A204.1 (cell line): ENCODE data around the gene ANO9.
"Not testable (repeated sequence)": the region's sequence is repeated elsewhere in the genome, so short reads cannot be mapped to it uniquely, and the experiment has no call there.

ENCODE experiments used
- FAIRE-seq: peaks from 2 replicates; lab custom pipeline; 2012; peaks lifted over from hg19 to GRCh38; lab: Jason Lieb, UNC

Gene ANO9

GRCh38 chr11:400241-400689, 41.5 kb downstream of the ANO9 start:
- FAIRE-seq, result no peak

- FAIRE-seq, result no peak
These were observed 42.0 kb downstream of the ANO9 start for GRCh38 chr11:399731-400211.

- no peak for FAIRE-seq
These were observed 43.0 kb downstream of the ANO9 start for GRCh38 chr11:398826-399225.

GRCh38 chr11:396948-397548, 44.8 kb downstream of the ANO9 start:
- no peak for FAIRE-seq

- FAIRE-seq, result no peak
These were observed 45.3 kb downstream of the ANO9 start for GRCh38 chr11:396511-396947.

DNA sequence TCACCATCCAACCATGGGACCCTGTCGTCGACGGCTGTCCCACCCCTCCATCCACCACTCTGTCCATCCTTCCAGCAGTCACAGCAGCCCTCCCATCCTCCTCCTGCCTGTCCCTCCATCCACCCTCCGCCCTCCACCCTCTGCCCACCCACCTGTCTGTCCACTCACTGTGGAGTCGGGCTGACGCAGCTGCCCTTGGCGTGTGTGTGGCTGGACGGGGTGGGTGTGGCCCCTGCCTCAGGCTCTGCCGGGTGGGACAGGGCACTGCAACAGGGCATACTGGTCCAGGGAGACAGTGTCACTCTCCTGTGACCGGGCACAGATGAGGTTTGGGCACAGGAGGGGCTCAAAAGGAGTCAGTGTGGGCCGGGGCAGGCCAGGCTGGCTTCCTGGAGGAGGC, 45.9 kb downstream of the ANO9 start:
- FAIRE-seq, result no peak

GRCh38 chr11:394858-395655, 46.8 kb downstream of the ANO9 start:
- FAIRE-seq, result no peak

DNA sequence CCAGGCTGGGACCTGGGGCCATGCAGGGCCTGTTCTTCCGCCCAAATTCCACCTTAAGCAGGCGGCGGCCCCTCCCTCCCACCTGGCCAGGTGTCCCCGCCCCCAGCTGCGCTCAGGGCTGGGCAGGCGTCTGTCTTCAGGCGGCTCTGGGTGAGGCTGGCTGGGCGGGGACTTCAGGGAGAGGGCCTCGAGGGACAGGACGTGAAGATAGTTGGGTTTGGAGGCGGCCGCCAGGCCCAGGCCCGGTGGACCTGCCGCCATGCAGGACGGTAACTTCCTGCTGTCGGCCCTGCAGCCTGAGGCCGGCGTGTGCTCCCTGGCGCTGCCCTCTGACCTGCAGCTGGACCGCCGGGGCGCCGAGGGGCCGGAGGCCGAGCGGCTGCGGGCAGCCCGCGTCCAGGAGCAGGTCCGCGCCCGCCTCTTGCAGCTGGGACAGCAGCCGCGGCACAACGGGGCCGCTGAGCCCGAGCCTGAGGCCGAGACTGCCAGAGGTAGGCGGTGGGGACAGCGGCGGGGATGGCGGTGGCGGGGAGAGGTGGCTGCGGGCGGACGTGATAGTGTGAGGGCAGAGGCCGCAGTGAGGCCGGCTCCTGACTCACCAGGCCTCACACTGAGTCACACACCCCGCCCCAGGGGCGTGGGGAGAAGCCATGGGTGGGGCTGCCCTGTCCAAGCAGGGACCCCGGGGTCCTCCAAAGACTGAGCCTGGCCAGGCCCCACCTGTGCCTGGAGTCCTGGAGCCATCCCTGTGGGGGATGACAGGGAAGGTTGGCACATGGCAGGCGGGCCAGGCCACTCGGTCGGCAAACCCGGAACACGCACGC, 47.6 kb downstream of the ANO9 start, which contains the start of gene PKP3:
Gene PKP3, plus strand, starts transcription at position 176 of the 824 bp plus-strand sequence. Its CDS starts 84 bp downstream, at position 260.
- no peak for FAIRE-seq

- FAIRE-seq, result no peak
These were observed 48.4 kb downstream of the ANO9 start for GRCh38 chr11:393219-394033.

DNA sequence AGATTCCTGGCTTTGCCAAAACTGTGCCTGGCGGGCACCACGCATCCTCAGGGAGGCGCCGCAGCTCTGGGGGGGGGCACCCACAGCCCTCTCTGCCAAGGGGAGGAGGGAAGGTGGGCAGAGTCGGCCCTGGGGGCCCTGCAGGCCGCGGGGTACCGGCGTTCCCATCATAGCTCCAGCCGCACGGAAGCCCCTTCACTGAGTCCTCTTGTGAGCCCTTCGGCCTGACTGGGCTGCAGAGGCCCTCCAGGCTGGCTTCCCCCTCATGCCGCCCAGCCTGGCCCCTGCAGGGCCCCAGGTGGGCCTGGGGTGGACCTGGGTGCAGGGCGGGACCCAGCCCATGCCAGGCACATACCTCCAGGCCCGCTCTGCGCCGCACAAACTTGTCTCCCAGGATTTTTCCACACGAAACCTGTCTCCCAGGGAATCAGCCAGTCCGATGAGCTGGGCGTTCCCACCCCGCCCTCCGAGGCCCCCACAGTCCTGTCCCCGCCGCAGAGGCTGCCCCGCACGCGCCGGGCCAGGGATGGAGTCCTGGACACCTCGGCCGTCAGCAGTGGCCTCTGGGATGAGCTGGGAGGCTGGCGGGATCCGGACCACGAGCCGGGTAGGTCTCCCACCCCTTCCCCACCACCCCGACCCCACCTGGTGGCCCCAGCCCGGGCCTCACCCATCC, 49.6 kb downstream of the ANO9 start:
- no peak for FAIRE-seq

GRCh38 chr11:391117-392017, 50.4 kb downstream of the ANO9 start:
- FAIRE-seq, result no peak

- no peak for FAIRE-seq
These were observed 51.6 kb downstream of the ANO9 start for GRCh38 chr11:390175-390574.

GRCh38 chr11:389369-389768, 52.4 kb downstream of the ANO9 start:
- FAIRE-seq, result not testable (repeated sequence)

- no peak for FAIRE-seq
These were observed 54.5 kb downstream of the ANO9 start for GRCh38 chr11:387193-387793.

GRCh38 chr11:386483-386882, 55.3 kb downstream of the ANO9 start:
- FAIRE-seq, result no peak

- FAIRE-seq, result no peak
These were observed 56.0 kb downstream of the ANO9 start for GRCh38 chr11:385594-386351.

DNA sequence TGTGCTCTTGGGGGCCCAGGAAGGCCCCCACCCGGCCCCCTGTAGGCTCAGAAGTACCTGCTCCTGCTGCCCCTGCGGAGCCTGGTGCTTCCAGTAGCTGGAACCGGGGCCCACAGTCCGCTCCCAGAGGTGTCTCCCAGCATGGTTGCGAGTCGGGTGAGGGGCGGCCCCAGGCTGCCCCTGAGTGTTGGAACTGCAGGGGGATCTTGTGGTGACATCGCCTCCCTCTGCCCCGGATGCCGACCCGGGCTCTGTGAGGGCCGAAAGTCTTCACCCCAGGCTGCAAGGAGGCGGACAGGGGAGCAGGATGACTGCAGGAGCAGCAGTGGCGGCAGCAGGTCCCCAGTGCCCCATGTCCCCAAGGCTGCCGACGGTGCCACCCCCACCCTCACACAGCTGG, 57.3 kb downstream of the ANO9 start:
- FAIRE-seq, result no peak

DNA sequence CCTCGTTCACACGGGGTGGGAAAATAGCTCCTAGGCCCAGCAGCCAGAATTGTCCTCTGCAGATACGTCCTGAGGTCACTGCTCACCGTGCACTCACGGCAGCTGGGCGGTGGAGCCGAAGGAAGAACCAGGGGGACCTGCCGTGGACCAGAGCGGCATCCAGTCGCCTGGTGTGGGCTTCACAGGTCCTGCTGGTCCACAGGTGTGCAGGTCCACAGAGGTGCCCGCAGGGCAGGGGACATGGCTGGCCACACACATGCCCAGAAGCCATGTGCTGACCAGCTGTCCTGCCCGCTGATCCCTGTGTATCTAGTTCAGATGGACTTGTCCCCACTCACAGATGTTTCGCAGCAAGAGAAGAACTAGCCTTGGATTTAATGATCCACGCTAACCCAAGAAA, 58.4 kb downstream of the ANO9 start:
- FAIRE-seq, result no peak

GRCh38 chr11:382081-382629, 59.7 kb downstream of the ANO9 start:
- no peak for FAIRE-seq
